Heart left ventricle (tissue), 16 donors: ENCODE results near the gene EVC2. TPM values are rescaled to one million over a fixed set of nuclear protein-coding genes. Genes with fewer than 3 reads are reported as not detected.
A peak's percentile ranks its signal among the peaks of the same experiment; 100 is the strongest.
"Not testable (repeated sequence)": the region's sequence is repeated elsewhere in the genome, so short reads cannot be mapped to it uniquely, and the experiment has no call there.

Experiments
- ATAC-seq, 4 donors: fragments of 200-7000 bp; cut with Tn5 transposase; one replicate each; pipeline ENCODE4 v1.9.1; 2020 to 2022; ENCODE audit warnings: moderate library complexity in 4 of 4, mild to moderate bottlenecking in 3 of 4, moderate number of reproducible peaks in 1 of 4
- DNase-seq, 5 donors: peaks; one replicate each; pipeline ENCODE4 v3.0.0-alpha.2; 2020
- H3K27ac ChIP-seq, 12 donors: fragments of 200-600 bp; sonication (generic) in 4 of 12; one replicate each; pipeline versions ENCODE4 v1.5.0 to v1.8.0; 2016 to 2022; ENCODE audit warnings: mild to moderate bottlenecking in 2 of 12
- H3K27me3 ChIP-seq, 9 donors: fragments of 200-600 bp; sonication (generic) in 2 of 9; one replicate each; pipeline versions ENCODE4 v1.5.1 to v1.8.0; 2016 to 2022; ENCODE audit warnings: mild to moderate bottlenecking in 3 of 9
- H3K36me3 ChIP-seq, 9 donors: fragments of 200-600 bp; sonication (generic) in 2 of 9; one replicate each; pipeline versions ENCODE4 v1.5.0 to v1.8.0; 2018 to 2022; ENCODE audit warnings: mild to moderate bottlenecking in 2 of 9
- H3K4me1 ChIP-seq, 12 donors: fragments of 200-600 bp; sonication (generic) in 4 of 12; one replicate each; pipeline versions ENCODE4 v1.5.0 to v1.8.0; 2016 to 2022; ENCODE audit warnings: mild to moderate bottlenecking in 3 of 12
- H3K4me3 ChIP-seq, 12 donors: fragments of 200-600 bp; sonication (generic) in 4 of 12; one replicate each; pipeline versions ENCODE4 v1.5.0 to v1.8.0; 2017 to 2022; ENCODE audit warnings: mild to moderate bottlenecking in 9 of 12, moderate library complexity in 4 of 12
- H3K9me3 ChIP-seq, 12 donors: fragments of 200-600 bp; sonication (generic) in 4 of 12; one replicate each; pipeline versions ENCODE4 v1.5.0 to v1.8.0; 2016 to 2022; ENCODE audit warnings: mild to moderate bottlenecking in 1 of 12
- POLR2A ChIP-seq, 2 donors: fragments of 450-650 bp; IDR thresholded peaks; one replicate each; pipeline ENCODE4 v1.6.1; 2017; ENCODE audit warnings: antibody characterized with exemption in 2 of 2, mild to moderate bottlenecking in 2 of 2, moderate library complexity in 2 of 2
- WGBS, 4 donors: extraction: QIAGEN DNeasy Blood & Tissue Kit in 2 of 4; methylation state at CpG; one replicate each; pipeline versions ENCODE4 v1.1.5 to v1.1.7; 2013 to 2018; 5-methylcytosine and 5-hydroxymethylcytosine counted together
- intact Hi-C, 10 donors: fragments of 100-400 bp; cut with DNase I; formaldehyde crosslinking; loops; one replicate each; pipeline versions ENCODE4 v1.11.1 to v1.14.2; 2022
- polyA plus RNA-seq, 2 donors: library from polyadenylated mRNA; stranded (reverse); fragments of 200-250 nt; gene quantifications; one replicate each; pipeline ENCODE4 v1.2.3, GENCODE V29; 2013
- total RNA-seq, 9 donors: library from RNA; depleted of rRNA in 2 of 9; stranded (reverse); fragments of >200 nt in 2 of 9; fragmentation: NEBNext Ultra II Directional in 3 of 9; extraction: Animal tissue kit (Norgen Biotek cat#: 25700) in 3 of 9; gene quantifications; one replicate each; pipeline versions ENCODE4 v1.1.0 to v1.2.4, GENCODE V29; 2016 to 2023
- TF ChIP-seq, protein P1 (sequence below), 12 donors: fragments of 200-600 bp; sonication (generic) in 4 of 12; IDR thresholded peaks; one replicate each; pipeline versions ENCODE4 v1.5.0 to v1.8.0; 2018 to 2022; ENCODE audit warnings: antibody characterized with exemption in 12 of 12, mild to moderate bottlenecking in 5 of 12
- donor health status: ischemic (EF 13 %, LVEDD 7.1; RV severe dilation, severe dysfunction).
- donor health status: healthy with polysubstance abuse.
- donor health status: DM: no; HTN: yes; CAD: no.
- donor health status: DM: no; HTN: no; CAD: no.
- donor health status: ischemic (EF 25% LVEDD 6.9; RV normal size, moderate dysfunction).
- donor health status: ischemic (EF 25% LVEDD 5.7; RV mildly dilated, moderate dysfunction).
- donor health status: healthy.
- donor health status: DM: yes; HTN: yes; CAD: no.
- donor health status: ischemic (EF 35%, LVEDD 5.7; RV mildly dilated, moderate dysfunction).
- donor health status: nonischemic (EF 11% LVEDD 7.7; RV severe dilation, severe dysfunction).
- donor health status: DM: yes; HTN: yes; CAD: no.
- donor health status: PGD.
- donor health status: ischemic (EF 29% LVEDD 5.4; RV normal size, mild dysfunction).
- donor health status: nonischemic (EF 23%, LVEDD 6.1; RV moderate dilation, normal function).

EVC2 gene
- total and polyA plus RNA-seq, 11 donors = 0.46 to 3.1 (median 0.95) TPM

GRCh38 chr4:5734853-5735252, 26.5 kb upstream of the EVC2 start:
- ATAC-seq = peak in 3 of 4 donors; percentile 28 to 80 (median 69)
- Histone ChIP-seq H3K9me3 (no peaks in the 10 kb centered on the region), H3K4me1 (no peaks in the 10 kb centered on the region), H3K36me3 (peaks cover 0 to 52% (median 16%) of the 10 kb centered on the region in 9 donors), H3K27me3 (no peaks in the 10 kb centered on the region), H3K27ac (no peak overlapping the region), H3K4me3 (no peak overlapping the region)
- intact Hi-C loops = no loop called here
- peak in 1 of 5 donors; percentile 63 for DNase-seq
- 70 to 80% (median 77%) methylated on average over 2 to 5 of the region's 5 CpGs for WGBS, 4 donors
- TF ChIP-seq, protein P1, sequence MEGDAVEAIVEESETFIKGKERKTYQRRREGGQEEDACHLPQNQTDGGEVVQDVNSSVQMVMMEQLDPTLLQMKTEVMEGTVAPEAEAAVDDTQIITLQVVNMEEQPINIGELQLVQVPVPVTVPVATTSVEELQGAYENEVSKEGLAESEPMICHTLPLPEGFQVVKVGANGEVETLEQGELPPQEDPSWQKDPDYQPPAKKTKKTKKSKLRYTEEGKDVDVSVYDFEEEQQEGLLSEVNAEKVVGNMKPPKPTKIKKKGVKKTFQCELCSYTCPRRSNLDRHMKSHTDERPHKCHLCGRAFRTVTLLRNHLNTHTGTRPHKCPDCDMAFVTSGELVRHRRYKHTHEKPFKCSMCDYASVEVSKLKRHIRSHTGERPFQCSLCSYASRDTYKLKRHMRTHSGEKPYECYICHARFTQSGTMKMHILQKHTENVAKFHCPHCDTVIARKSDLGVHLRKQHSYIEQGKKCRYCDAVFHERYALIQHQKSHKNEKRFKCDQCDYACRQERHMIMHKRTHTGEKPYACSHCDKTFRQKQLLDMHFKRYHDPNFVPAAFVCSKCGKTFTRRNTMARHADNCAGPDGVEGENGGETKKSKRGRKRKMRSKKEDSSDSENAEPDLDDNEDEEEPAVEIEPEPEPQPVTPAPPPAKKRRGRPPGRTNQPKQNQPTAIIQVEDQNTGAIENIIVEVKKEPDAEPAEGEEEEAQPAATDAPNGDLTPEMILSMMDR (IDR thresholded peaks at IDR 0.05) = no peak
- TF ChIP-seq POLR2A (IDR thresholded peaks at IDR 0.05) = no peak

DNA sequence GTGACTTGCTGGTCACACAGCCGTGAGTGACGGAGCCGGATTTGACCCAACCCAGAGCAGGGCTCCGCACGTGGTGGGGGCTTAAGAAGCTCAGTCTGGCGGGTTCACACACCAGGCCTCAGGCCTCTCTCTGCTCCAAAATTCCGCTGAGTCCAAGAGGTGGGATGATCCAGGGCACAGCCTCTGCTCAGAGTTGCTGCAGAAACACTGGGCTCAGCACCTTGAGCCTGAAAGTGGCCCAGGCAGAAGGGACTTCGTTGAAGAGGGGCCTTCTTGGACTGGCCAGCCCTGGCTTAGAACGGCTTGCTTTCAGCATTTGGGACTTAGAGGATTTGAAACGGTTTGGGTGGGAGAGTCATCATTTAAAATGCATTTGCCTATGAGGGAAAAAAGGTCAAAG, 23.8 kb upstream of the EVC2 start:
- H3K4me1 ChIP-seq = no peaks in the 10 kb centered on the region

DNA sequence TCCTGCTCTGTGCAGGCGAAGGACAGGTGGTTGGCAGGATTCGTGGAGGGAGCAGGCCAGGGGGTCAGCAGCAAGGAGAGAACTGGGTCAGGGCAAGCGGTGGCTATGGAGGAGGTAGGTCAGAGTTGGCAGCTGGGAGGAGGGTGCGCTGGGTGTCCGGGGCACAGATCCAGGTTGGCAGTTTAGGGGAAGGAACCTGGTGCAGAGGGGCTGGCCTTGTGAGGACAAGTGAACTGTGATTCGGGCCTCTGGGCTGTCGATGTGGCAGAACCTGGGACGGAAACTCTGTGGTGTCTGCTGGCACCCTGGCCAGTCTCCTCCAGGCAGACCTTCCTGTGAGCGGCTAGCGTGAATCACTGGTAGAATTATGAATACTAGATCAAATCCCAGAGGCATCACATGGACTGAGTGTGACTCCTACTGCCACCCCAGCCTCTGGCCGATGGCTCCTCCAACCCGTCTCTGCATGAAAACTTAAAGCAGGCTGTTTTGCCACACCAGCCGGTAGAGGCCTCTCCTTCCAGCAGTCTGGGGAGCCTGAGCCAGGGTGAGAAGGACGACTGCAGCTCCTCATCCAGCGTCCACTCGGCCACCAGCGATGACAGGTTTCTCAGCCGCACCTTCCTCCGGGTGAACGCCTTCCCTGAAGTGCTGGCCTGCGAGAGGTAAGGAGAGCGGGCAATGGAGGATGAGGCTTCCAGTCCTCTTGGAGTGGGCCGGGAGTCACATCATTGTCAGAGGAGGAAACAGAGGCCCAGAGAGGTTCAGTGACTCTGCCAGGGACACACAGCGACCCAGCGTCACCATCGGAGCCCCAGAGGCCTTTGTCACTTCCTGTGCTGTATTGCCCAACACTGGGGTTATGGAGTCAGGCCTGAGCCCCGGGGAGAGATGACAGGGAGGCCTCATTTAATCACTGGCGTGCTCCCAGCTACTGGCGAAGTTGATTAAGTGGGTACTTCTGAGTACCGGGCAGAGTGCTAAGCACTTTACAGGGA, 22.9 kb upstream of the EVC2 start:
- Histone ChIP-seq H3K36me3 (peaks cover 0 to 60% (median 16%) of the 10 kb centered on the region in 9 donors), H3K4me1 (no peaks in the 10 kb centered on the region), H3K27ac (no peak overlapping the region), H3K27me3 (no peaks in the 10 kb centered on the region), H3K9me3 (no peaks in the 10 kb centered on the region), H3K4me3 (no peak overlapping the region)
- intact Hi-C loops = no loop called here
- 80 to 86% (median 83%) methylated on average over 27 to 30 of the region's 30 CpGs for WGBS, 4 donors
- DNase-seq = no peak
- ATAC-seq = peak in 2 of 4 donors; percentile 7 to 31
- TF ChIP-seq POLR2A (IDR thresholded peaks at IDR 0.05) = no peak
- TF ChIP-seq, protein P1 (IDR thresholded peaks at IDR 0.05) = no peak

More for the DNA sequence above, 23.8 kb upstream of the EVC2 start:
- Histone ChIP-seq H3K27me3 (no peaks in the 10 kb centered on the region), H3K27ac (no peak overlapping the region), H3K4me3 (no peak overlapping the region), H3K36me3 (peaks cover 0 to 65% (median 16%) of the 10 kb centered on the region in 9 donors), H3K9me3 (no peaks in the 10 kb centered on the region)
- no peak for ATAC-seq
- WGBS, 4 donors = 82 to 94% (median 87%) methylated on average over 8 to 10 of the region's 10 CpGs
- intact Hi-C loops = no loop called here
- no peak for DNase-seq
- TF ChIP-seq, protein P1 (IDR thresholded peaks at IDR 0.05) = no peak
- no peak for TF ChIP-seq POLR2A (IDR thresholded peaks at IDR 0.05)

- intact Hi-C loops = no loop called here
- H3K36me3 ChIP-seq = peaks cover 0 to 55% (median 16%) of the 10 kb centered on the region in 9 donors
These were observed 22.1 kb upstream of the EVC2 start for GRCh38 chr4:5730436-5730835.

GRCh38 chr4:5728412-5728811, 20.1 kb upstream of the EVC2 start:
- intact Hi-C loops, H3K4me3 ChIP-seq, H3K4me1 ChIP-seq, H3K27me3 ChIP-seq, H3K27ac ChIP-seq, DNase-seq, ATAC-seq: not testable (repeated sequence)
- Histone ChIP-seq H3K9me3 (peaks cover 0 to 12% (median 0%) of the 10 kb centered on the region in 12 donors), H3K36me3 (peaks cover 0 to 45% (median 8%) of the 10 kb centered on the region in 9 donors)
- WGBS, 4 donors = 58 to 80% (median 68%) methylated on average over 2 of the region's 2 CpGs

More at GRCh38 chr4:5730436-5730835, 22.1 kb upstream of the EVC2 start:
- 83 to 87% (median 87%) methylated on average over 9 to 10 of the region's 10 CpGs for WGBS, 4 donors
- ATAC-seq (no peak), DNase-seq (no peak)
- H3K4me3 ChIP-seq = no peak overlapping the region
- H3K27ac ChIP-seq = no peak overlapping the region
- TF ChIP-seq, protein P1 (IDR thresholded peaks at IDR 0.05) = no peak
- no peak for TF ChIP-seq POLR2A (IDR thresholded peaks at IDR 0.05)
- no peaks in the 10 kb centered on the region for H3K27me3 ChIP-seq
- no peaks in the 10 kb centered on the region for H3K4me1 ChIP-seq
- H3K9me3 ChIP-seq = peaks cover 0 to 5% (median 0%) of the 10 kb centered on the region in 12 donors
